ENCODE data around the gene GGA2.
A peak's percentile ranks its signal among the peaks of the same experiment; 100 is the strongest.

Gene GGA2

GRCh38 chr16:23423496-23424049 is 86.7 kb downstream of the GGA2 start:
- peak; percentile 23 for DNase-seq (ENCODE audit: low spot score)
- no peak for FAIRE-seq

GRCh38 chr16:23420011-23420410 is 90.3 kb downstream of the GGA2 start:
- no peak for FAIRE-seq

GRCh38 chr16:23416816-23417215 is 93.5 kb downstream of the GGA2 start:
- DNase-seq (ENCODE audit: low spot score): no peak
- no peak for FAIRE-seq

More at GRCh38 chr16:23420011-23420410, 90.3 kb downstream of the GGA2 start:
- DNase-seq (ENCODE audit: low spot score): no peak

- FAIRE-seq: no peak
Observed at GRCh38 chr16:23414731-23415130, 95.6 kb downstream of the GGA2 start.

More at GRCh38 chr16:23414731-23415130, 95.6 kb downstream of the GGA2 start:
- DNase-seq (ENCODE audit: low spot score): no peak
